ENCODE results near the gene SPTB.

- no peak for TF ChIP-seq CTCF (IDR thresholded peaks at IDR 0.05)
- no peak for TF ChIP-seq POLR2A (IDR thresholded peaks at IDR 0.05)
Observed at GRCh38 chr14:64812412-64812811, 67.3 kb downstream of the SPTB start.
